ENCODE results near the gene CWH43.
A peak's percentile ranks its signal among the peaks of the same experiment; 100 is the strongest.

DNA sequence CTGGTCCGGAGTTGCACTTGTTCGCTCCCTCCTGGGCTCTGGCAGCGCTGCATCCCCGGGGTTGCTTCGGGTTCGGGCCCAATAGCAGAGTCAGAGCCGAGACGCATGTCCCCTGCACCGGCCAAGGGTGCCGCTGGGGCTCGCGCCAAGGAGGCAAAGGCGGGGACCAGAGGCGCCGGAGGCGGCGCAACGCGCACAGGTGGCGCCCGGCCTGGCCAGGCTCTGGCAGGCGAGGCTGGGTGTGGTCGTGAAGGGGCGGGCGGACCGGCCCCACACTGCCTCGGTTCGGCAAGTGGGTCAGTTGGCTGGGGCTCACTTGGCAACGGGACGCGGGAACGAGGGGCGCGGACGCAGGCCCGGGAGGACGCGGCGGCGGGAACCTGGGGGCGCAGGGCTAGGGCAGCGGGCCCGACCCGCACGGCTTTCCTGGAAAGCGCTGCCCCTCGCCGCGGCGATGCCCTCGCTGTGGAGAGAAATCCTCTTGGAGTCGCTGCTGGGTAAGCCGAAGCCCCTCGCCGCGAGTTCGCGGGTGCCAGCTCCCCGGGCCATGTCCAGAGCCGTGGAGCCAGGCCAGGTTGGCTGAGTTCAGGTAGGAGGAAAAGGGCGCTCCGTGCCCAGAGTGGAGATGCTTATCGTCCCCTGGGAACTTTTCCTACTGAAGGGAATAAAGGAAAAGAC, at the start of gene CWH43:
- TF ChIP-seq, protein P1, sequence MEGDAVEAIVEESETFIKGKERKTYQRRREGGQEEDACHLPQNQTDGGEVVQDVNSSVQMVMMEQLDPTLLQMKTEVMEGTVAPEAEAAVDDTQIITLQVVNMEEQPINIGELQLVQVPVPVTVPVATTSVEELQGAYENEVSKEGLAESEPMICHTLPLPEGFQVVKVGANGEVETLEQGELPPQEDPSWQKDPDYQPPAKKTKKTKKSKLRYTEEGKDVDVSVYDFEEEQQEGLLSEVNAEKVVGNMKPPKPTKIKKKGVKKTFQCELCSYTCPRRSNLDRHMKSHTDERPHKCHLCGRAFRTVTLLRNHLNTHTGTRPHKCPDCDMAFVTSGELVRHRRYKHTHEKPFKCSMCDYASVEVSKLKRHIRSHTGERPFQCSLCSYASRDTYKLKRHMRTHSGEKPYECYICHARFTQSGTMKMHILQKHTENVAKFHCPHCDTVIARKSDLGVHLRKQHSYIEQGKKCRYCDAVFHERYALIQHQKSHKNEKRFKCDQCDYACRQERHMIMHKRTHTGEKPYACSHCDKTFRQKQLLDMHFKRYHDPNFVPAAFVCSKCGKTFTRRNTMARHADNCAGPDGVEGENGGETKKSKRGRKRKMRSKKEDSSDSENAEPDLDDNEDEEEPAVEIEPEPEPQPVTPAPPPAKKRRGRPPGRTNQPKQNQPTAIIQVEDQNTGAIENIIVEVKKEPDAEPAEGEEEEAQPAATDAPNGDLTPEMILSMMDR (IDR thresholded peaks at IDR 0.05): peak in 1 of 4 experiments; percentile 19
- TF ChIP-seq POLR2A (IDR thresholded peaks at IDR 0.05): no peak
- no peak for TF ChIP-seq POLR2AphosphoS5 (IDR thresholded peaks at IDR 0.05)

Measured in prostate gland (tissue), 2 donors.